Ureter (tissue), 1 donor: ENCODE results near the gene TUB. TPM values are rescaled to one million over a fixed set of nuclear protein-coding genes. Genes with fewer than 3 reads are reported as not detected.
A peak's percentile ranks its signal among the peaks of the same experiment; 100 is the strongest.

Experiments
- DNase-seq: peaks from one replicate; pipeline ENCODE4 v3.0.0-alpha.2; 2020; ENCODE audit warnings: low spot score
- total RNA-seq: library from RNA; stranded (reverse); gene quantifications from one replicate; pipeline ENCODE4 v1.2.4, GENCODE V29; 2023
- donor health status: DM: yes; HTN: yes; CAD: no.

The TUB gene, protein sequence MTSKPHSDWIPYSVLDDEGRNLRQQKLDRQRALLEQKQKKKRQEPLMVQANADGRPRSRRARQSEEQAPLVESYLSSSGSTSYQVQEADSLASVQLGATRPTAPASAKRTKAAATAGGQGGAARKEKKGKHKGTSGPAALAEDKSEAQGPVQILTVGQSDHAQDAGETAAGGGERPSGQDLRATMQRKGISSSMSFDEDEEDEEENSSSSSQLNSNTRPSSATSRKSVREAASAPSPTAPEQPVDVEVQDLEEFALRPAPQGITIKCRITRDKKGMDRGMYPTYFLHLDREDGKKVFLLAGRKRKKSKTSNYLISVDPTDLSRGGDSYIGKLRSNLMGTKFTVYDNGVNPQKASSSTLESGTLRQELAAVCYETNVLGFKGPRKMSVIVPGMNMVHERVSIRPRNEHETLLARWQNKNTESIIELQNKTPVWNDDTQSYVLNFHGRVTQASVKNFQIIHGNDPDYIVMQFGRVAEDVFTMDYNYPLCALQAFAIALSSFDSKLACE
- total RNA-seq, result 10.6 TPM

DNA sequence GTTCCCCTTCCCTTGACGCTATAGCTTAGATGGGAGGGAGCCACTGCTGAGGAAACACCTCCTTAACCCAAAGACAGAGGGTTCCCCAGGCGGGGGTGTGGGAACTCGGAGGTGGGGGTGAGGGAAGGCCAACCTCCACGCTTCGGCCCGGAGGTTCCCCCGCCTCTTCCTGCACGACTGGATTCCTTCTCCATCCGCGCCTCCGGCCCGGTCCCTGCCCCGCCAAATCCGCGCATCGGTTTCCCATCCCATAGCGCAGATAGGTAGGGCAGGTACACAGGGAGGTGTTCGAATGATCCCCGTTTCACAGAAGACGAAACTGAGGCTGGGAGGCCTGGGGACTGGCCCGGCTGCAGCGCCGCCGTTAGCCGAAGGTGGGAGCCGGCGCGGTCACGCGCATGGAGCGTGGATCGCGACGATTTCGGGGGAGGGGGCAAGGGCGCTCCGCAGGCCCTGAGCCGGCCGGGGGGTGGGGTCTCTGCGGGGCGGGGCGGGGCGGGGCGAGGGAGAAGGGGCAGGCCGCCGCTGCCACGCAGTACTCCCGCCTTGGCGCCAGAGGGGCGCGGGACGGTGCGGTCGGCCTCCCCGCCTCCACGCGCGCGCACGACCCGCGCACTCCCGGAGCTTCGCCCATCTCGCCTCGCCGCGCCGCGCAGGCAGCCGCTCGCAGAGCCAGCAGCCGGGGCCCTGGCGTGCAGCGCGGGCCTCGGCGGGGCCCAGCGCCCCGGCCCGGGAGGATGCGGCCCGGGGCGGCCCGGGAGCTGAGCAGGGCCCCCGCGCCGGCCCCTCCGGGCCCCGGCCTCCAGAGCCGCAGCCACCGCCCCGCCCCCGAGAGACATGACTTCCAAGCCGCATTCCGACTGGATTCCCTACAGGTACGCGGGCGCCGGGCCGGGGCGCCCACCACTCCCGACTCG is at the start of gene TUB:
TUB (plus strand) TSS at position 538 of the 917 bp plus-strand sequence; CDS start at position 838, 300 bp downstream.
- no peak for DNase-seq

DNA sequence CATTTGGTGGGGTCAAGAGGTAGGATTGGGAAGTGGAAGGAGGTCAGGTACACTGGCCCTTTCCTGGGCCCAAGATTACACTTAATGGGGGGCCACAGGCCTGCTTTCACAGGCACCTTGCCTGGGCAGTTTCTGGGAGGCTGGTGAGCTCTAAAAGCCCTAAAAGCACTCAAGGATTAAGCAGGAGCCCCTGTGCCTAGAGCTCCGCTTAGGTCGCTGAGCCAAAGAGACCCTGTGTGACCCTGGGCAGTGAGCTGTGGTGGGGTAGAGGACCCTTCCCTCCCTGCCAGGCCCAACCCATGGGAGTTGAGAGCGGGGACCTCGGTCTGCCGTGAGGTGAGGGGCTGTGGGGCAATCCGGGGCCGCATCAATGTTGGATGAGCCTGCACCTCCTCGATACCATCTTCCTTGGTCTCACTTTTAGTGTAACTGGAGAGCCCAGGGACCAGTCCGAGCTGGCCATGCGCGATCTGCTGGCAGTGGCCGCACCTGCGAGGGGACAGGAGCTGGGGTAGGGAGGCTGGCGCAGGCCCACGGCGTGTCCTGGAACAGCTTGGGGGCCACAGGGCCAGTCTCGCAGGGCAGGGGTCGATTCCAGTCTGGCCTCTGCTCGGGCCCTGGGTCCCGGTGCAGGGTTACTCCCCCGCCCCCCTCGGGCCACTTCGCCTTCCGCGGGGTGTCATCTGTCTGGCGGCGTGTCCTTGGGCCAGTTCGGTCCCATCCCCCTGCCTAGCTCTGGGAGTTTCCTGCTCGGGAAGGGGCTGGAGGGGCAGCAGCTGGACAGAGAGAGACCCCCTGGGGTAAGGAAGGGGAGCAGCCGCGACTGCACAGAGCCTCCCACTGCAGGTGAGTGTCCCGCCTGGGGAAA is 49.5 kb upstream of the TUB start:
- no peak for DNase-seq

DNA sequence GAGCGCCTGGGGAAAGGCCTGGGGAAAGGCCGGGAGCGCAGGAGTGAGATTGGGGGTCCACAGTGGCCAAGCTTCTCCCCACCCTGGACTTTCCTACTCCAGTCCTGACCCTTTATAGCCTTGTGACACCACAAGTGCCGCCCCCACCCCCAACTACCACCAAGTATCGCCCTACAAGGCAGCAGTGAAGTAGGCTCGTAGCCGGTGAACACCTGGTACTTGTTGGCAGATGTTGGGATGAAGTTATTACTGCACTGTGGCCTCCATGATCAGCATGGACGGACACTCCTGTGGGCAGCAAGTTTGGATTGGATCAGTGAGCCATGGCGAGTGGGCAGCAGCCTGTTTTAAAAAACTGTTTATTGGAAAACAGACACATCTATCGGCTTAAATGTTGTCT is 48.9 kb upstream of the TUB start:
- DNase-seq, result no peak

DNA sequence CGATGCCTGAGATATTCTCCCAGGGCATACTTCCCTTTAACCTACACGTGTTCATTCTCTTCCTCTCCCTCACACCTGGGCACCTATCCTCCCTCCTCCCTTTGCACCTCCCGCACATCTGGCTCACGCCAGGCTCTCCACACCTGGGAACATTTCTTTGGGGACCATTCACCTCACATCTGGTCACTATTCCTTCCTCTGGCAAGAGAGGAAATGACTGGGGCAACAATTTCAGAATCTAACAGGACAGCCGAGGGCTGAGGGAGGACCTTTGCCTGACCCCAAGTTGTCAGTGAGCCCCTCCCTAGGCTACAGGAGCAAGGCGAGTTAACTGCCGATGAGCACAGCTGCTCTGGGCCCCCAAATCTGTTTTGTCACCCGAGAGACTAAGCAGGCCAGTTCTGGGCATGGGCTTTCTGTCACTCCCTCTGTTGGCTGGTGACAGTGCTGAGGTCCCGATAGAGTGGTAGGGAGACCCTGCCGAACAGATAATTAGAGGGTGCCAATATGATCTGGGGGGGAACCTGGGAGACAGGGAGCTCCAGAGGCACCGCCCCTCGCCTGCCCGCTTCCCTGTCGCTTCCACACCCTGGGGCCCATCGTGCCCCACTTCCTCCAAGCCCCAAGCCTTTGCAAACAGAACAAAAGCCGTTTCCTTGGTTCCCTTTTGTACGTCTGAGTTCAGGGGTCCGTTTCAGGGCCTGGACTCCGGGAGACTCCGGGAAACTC is 48.3 kb upstream of the TUB start:
- DNase-seq, result no peak

DNA sequence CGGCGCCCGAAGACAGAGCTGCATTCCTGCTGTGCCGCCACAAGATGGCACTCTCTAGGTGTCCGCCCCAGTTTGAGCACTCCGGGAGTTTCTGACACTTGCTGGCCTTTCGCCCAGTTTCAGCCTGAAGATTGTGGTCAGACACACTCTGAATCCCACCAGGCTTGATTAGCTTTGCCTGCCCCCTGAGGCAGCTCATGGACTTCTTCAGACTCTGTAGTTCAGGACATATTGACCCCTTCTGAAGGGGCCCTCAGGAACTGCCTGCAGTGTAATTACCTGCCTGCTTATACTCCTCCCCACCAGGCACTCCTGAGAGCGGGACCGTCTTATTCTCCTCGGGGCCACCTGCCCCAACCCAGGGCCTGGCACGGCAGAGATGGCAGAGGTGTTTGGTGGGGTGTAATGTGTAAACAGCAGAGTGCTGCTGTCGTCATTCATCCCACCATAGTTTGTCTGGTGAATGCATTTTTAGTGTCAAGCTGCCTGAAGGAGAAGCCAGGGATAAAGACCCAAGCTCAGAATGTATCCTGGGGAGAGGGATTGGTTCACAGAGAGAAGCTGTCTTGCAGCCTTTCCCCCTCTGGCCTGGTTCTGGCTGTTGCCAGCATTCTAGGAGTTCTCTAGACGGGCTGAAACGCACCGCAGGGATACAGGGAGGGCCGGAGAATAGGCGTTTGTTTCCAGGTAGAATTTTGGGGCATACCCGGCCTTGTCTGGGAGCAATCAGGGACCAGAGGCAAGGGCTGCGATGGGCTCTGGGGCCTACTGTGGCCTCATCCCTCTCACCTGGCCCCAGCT is 47.5 kb upstream of the TUB start:
- peak; percentile 88 for DNase-seq

DNA sequence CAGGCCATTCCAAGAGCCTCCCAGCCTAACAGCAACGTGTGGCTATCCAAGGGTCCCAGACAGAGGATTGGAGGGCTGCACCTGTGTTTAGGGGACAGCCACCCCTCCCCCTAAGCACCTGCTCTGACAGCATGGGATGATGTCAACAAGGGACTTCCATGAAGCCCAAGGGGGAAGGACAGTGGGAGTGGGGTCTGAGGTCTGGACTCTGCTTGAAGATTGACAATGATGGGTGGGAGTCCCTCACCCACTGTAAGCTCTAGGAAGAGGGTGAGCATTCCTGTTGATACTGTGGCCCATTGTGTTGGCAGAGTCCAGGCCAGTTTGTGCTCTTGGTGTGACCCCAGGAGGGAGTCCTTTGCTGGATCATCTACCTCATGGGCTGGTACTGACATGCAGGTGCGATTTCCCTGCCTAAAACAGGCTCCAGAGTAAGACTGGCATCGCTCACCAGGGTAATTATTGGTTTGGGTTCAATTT is 46.9 kb upstream of the TUB start:
- DNase-seq, result no peak

DNA sequence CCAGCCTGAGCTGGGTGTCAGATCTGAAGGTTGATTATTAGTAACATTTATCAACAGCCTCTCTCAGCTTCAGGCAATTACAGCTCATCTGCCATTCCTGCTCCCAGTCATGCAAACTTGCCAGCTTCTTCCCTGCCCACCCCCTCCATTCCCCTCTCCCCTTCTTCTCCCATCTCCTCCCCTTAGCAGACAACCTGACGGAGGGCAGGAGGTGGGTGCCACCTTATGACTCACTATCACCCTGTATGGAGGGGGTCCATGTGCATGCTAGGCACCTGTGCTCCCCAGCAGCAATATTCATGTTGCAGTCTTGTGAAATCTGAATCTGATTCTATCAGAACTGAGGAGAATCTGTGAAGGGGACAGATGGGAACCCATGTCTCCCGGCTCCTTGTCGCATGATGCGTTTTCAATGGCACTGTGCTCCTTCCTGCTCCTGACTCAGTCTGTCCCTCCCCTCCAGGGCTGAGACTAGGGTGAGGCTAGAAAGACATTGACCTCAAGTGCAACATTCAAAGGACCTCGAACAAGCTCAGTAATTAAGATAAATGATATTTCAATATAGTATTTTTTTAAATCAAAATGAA is 46.3 kb upstream of the TUB start:
- DNase-seq, result no peak

DNA sequence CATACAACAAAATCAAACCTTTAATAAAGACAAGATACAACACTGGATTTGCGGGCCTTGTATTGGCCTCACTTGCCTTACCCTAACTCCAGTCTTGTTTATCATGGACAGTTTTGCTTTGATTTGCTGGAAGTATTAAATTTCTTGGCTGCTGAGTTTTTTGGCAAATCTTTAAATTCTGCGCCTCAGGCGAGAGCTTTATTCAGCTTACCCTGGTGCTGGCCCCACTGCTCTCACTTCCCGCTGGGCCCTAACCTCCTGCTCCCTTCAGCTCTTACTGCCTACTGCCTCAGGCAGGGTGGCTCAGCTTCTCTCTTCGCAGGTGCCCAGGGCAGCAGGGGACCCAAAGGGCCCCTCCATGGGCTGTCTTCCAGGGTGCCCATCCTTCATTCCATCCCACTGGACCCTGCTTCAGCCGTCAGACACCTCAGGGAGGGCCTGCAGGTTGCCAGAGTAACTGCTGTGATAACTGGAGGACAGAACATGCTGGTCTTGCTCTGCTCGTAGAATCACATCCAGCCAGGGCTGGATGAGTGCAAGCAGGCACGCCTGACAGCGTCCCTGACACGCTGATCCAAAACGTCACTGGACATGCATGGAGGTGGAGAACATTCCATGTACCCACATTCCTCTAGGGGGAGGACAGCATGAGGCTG is 45.7 kb upstream of the TUB start:
- DNase-seq, result no peak

DNA sequence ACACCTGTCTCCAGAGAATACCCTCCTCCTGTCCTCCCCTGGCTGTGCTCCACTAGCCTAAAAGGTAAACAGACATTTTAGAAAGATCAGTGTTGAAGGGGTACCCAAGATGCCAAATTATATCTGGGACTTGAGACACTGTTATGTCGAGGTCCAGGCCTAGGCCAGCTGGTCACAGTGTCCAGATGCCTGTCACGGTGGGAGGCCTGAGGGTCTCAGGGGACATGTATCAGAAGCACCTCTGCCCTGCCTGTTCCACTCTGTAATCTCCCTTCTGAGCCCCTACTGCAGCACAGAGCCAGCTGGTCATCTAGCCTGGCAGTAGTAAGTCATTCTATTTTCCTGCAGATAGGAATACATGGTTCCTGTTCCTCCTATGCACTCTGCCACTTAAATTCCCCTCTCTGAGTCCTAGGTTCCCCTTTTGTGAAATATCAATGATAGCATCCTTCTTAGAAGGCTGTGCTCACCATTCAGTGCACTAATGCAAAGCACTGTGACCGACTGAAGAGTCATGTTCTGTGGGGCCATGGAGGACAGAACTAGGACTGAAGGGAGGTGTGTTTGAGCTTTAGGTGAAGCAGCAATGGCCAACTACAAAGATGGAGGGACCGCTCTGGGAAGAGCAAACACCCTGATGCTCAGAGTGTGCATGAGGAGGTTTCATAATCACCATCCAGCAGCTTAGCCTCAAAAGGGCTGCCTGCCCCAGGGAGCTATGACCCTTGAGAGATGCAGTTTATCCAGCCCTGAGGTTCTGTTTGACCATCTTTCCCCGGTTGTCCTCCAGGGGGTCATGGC is 44.8 kb upstream of the TUB start:
- no peak for DNase-seq

DNA sequence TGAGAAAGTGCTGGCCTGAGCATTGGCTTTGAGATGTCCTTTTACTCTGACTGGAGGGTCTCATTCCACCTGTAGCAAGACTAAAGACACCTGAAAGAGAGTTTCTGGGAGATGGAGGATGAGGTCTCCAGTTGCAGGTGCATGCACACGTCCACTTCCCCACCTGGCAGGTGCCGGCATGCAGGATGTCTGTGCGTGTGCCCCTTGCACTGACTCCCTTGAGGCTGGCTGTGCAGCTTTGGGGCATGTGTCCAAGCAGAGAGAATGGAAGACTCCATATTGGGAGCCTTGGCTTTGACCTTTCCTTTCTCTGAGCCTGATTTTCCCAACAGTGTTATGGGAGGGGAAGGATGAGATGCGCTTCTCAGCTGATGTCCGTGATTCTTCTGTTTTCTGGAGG is 44.0 kb upstream of the TUB start:
- DNase-seq, result no peak

DNA sequence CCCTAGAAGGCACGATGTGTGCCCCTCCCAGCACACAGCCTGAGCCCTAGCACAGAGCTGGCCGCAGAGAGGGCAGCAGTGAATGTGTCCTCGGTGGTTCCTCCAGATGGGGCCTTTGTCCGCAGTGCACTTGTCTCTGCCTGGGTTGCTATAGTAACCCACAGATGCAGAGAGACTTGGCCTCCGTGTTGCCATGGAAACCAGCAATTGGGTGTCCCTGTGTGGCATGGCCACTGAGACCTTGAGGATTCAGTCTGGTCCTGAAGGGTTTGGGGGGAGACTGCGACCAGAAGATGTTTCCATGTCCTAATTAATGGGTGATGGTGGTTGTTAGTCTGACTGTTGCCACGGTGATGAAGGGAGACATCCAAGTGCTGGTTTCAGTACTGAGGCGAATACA is 42.6 kb upstream of the TUB start:
- no peak for DNase-seq

DNA sequence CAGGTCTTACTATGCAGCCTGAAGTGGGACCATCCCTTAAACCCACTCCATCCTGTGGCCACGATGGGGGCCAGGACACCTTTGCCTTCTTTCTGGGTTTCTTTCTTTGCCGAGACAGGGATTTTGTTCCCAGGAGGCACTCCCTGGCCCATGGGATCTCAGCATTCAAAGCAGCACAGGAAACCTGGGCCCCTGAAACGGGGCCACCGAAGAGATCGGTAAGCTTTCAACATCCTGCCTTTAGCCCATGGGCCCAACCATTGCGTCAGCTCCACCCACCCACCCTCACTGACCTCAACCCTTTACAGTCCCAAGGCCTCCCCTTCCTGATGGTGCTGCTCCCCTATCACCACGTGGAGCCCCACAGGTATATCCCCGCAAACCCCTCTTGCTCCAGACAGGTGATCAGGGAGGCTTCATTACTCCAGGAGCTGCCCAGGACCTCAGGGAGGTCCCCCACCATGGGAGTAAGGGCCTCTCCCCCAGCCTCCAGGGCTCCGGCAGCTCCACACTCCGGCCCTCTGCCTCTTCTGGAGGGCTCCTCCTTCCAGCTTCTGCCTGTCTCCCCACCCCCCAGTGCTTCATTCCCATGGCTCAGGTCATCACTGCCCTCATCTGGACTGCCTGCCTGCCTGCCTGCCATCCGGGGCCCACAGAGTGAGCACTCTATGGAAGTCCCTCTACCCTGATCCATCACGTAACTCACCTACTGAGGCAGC is 42.0 kb upstream of the TUB start:
- no peak for DNase-seq

DNA sequence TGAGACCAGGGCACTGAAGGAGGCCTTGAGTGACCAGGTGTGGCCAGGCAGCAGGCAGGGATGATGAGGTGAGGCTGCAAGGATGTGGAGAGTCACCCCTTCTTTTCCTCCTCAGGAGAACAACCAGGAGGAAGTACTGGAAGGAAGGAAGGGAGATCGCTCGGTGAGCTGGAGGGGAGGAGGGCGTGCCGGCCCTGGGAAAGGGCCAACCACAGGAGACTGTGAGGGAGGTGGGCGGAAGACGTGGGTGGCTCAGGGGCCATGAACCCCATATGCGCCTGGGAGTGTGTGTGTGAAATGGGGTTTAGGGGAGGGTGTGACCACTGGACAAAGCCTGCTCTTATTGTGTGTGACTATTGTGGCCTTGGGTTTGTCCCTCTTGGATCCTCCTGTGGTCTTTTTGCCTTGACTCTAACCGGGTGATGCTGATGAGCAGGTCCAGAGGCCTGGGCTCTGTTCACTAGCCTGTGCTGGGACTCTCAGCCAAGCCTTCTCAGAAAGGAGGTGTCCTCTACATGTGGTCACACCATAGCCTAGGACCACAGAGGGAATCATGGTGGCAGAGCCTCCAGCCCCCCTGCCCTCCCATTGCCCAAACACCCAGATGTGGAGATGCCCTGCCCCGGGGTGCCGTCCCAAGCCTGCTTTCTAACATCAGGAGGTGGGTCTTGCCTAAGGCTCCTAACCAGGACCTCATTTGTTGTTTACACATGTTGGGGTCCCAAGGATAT is 41.3 kb upstream of the TUB start:
- no peak for DNase-seq

DNA sequence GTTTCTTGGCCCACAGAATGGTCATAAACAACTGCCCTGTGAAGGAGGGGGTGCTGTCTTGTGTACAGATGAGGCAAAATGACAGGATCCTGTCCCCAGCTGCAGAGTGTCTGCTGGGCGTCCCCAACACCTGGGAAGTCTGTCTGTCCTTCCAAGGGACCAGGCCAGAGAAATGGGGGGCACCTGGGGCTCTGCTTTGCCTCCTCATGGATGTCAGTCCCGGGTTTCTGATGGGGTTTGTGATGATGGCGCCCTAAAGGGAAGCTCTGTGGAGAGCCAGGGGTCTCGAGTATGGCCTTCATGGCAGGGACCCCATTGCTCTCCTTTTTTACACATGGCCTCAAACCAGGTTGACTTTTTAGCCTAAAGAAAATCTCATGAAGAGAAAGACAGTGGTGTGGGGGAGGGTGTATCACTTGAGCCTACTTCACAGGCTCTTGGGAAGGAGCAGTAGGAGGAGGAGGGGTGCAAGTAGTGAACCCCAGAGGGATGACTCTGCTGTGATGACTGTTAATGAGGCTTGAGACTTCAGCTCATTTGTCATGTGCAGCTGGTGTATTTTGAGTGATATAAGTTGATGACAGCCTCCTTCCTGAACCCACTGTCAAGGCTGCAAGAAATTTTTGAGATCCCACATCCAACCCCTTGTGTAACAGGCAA is 40.6 kb upstream of the TUB start:
- no peak for DNase-seq

DNA sequence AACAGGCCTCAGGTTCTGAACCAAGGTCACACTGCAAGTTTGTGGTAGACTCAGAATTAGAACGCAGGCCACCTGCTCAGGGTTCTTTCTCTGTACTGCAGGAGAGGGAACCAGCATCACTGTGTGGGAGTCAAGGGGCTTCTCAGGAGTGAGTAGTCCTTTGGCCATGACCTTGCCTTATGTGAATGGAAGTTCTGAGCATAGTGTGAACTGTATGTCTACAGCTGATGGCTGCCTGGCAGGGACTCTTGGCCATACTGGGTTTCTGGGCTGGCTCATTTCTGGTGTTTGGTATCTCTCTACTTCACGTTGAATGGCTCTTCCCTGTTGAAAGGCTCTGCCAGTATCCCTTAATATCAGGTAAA is 40.1 kb upstream of the TUB start:
- no peak for DNase-seq

DNA sequence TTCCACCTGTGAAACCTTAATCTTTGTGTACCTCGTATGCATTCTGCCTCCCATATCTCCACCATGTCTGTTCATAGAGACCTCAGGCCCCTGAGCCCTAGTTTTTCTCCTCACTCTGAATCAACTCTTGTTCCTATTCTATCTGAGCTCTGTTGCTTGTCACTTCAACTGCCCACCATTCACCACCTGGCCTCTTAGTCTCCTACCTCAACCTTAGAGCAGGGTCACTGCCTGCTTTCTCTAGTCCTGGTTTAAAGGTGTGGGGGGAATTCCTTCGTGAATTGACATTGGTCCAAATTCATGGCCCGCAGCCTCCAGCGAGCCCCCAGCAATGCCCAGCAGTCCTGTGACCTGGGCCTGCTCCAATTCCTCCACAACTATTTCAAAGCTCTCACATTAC is 39.4 kb upstream of the TUB start:
- DNase-seq, result no peak
